GM12864 (cell line): Measurements from ENCODE around the gene SLC45A3.

Experiments
- DNase-seq: peaks from one replicate; pipeline ENCODE4 v3.0.0-alpha.2; 2011; ENCODE audit warnings: low read depth
- H3K4me3 ChIP-seq: 2 replicates; pipeline ENCODE4 v1.5.1; 2011; ENCODE audit warnings: mild to moderate bottlenecking, low read depth, low read length, control low read depth
- CTCF ChIP-seq: IDR thresholded peaks from 2 replicates; pipeline ENCODE4 v1.5.1; 2011; ENCODE audit warnings: low read depth, mild to moderate bottlenecking, moderate library complexity, low read length, control low read depth, inconsistent platforms; ENCODE audit errors: missing control alignments

The SLC45A3 gene

GRCh38 chr1:205630241-205630640 is 50.1 kb downstream of the SLC45A3 start:
- no peak for DNase-seq
- H3K4me3 ChIP-seq: peak overlapping the region; percentile 88
- TF ChIP-seq CTCF: no peak

GRCh38 chr1:205629751-205630150 is 50.6 kb downstream of the SLC45A3 start:
- peak overlapping the region; percentile 88 for H3K4me3 ChIP-seq
- no peak for DNase-seq
- TF ChIP-seq CTCF: no peak

- H3K4me3 ChIP-seq: no peak overlapping the region
- no peak for DNase-seq
Observed at GRCh38 chr1:205627956-205628355, 52.4 kb downstream of the SLC45A3 start.

GRCh38 chr1:205626216-205626615 is 54.1 kb downstream of the SLC45A3 start:
- no peak overlapping the region for H3K4me3 ChIP-seq
- DNase-seq: no peak
- TF ChIP-seq CTCF: no peak

More at GRCh38 chr1:205627956-205628355, 52.4 kb downstream of the SLC45A3 start:
- TF ChIP-seq CTCF: no peak

- DNase-seq: no peak
- TF ChIP-seq CTCF: no peak
- H3K4me3 ChIP-seq: no peak overlapping the region
Observed at GRCh38 chr1:205623646-205624045, 56.7 kb downstream of the SLC45A3 start.

- TF ChIP-seq CTCF: no peak
- H3K4me3 ChIP-seq: no peak overlapping the region
- DNase-seq: no peak
Observed at GRCh38 chr1:205620269-205620668, 60.0 kb downstream of the SLC45A3 start.

- TF ChIP-seq CTCF: no peak
- no peak for DNase-seq
- H3K4me3 ChIP-seq: no peak overlapping the region
Observed at GRCh38 chr1:205619376-205619775, 60.9 kb downstream of the SLC45A3 start.
